ENCODE results near the gene ULBP2.

DNA sequence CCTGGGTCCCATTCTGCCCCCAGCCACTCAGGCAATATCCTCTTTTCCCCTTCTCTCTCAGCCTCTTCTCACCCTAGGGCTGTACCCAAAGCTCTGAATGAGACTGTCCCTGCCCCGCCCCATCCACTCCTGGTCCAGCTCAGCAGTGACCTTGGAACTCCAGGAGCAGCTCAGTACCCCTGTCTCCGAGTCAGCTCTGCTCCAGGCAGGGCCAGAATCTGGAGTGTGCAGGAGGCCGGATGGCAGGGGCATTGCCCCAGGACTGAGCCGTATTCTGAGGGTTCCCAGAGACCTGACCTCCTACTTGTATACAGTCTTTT is 16.9 kb upstream of the ULBP2 start:
- TF ChIP-seq, protein P1, sequence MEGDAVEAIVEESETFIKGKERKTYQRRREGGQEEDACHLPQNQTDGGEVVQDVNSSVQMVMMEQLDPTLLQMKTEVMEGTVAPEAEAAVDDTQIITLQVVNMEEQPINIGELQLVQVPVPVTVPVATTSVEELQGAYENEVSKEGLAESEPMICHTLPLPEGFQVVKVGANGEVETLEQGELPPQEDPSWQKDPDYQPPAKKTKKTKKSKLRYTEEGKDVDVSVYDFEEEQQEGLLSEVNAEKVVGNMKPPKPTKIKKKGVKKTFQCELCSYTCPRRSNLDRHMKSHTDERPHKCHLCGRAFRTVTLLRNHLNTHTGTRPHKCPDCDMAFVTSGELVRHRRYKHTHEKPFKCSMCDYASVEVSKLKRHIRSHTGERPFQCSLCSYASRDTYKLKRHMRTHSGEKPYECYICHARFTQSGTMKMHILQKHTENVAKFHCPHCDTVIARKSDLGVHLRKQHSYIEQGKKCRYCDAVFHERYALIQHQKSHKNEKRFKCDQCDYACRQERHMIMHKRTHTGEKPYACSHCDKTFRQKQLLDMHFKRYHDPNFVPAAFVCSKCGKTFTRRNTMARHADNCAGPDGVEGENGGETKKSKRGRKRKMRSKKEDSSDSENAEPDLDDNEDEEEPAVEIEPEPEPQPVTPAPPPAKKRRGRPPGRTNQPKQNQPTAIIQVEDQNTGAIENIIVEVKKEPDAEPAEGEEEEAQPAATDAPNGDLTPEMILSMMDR (conservative IDR thresholded peaks at IDR 0.05): no peak
- no peak for TF ChIP-seq EZH2 (IDR thresholded peaks at IDR 0.05; ENCODE audit: low read depth)

Data from PC-9 (cell line).